CMK (cell line): ENCODE data around the gene KIF3C.
"Not testable (repeated sequence)": the region's sequence is repeated elsewhere in the genome, so short reads cannot be mapped to it uniquely, and the experiment has no call there.

Experiments
- DNase-seq: peaks from one replicate; pipeline ENCODE4 v3.0.0-alpha.2; 2010; ENCODE audit warnings: low read depth

KIF3C gene

DNA sequence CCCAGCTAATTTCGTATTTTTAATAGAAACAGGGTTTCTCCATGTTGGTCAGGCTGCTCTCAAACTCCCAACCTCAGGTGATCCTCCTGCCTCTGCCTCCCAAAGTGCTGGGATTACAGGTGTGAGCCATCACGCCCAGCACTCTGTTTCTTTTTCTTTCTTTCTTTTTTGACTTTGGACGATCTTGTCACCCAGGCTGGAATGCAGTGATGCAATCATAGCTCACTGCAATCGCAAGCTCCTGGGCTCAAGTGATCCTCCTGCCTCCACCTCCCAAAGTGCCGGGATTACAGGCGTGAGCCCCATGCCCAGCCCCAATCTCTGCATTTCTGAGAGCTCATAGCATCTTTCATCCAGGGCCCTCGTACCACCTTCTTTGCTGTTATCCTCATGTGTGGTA lies 17.1 kb upstream of the KIF3C start:
- DNase-seq: not testable (repeated sequence)

DNA sequence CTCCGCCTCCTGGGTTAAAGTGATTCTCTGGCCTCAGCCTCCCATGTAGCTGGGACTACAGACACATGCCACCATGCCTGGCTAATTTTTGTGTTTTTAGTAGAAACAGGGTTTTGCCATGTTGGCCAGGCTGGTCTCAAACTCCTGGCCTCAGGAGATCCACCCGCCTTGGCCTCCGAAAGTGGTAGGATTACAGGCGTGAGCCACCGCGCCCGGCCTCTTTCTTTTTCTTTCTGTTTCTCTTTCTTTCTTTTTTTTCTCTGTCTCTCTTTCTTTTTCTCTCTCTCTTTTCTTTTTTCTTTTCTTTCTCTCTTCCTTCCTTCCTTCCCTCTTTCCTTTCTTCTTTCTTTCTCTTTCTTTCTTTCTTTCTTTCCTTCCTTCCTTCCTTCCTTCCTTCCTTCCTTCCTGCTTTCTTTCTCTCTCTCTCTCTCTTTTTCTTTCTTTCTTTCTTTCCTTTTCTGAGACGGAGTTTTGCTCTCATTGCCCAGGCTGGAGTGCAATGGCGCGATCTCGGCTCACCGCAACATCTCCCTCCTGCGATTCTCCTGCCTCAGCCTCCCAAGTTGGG lies 16.6 kb upstream of the KIF3C start:
- not testable (repeated sequence) for DNase-seq

DNA sequence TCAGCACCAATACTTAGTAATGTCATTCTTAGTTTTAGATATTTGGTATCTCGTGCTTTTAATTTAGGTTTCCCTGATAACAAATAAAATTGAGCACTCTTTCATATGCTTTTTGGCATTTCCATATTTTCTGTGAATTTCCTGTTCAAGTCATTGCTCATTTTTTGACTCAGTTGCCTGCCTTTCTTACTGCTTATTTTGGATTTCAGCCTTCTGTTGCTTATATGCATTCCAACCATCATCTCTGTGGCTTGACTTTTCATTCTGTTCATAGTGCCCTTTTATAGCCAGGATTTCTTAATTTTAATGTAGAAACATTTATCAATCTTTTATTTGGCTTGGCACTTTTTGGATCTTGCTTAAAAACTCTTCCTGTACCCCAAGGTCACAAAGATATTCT lies 14.5 kb upstream of the KIF3C start:
- no peak for DNase-seq

DNA sequence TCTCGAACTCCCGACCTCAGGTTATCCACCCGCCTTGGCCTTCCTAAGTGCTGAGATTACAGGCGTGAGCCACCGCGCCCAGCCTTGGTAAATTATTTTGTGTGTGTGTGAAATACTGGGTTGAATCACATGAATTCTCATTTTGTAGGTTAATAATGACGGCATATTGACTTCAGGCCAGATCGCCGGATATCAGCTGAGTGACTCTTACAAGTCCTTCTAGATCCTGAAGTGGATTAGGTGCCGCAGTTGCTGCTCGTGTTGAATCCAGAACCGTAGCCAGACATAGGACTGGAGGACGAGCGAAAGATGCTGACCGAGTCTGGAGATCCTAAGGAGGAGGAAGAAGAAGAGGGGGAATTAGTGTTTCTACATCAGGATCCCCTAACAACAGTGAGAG lies 12.2 kb upstream of the KIF3C start:
- DNase-seq: no peak

DNA sequence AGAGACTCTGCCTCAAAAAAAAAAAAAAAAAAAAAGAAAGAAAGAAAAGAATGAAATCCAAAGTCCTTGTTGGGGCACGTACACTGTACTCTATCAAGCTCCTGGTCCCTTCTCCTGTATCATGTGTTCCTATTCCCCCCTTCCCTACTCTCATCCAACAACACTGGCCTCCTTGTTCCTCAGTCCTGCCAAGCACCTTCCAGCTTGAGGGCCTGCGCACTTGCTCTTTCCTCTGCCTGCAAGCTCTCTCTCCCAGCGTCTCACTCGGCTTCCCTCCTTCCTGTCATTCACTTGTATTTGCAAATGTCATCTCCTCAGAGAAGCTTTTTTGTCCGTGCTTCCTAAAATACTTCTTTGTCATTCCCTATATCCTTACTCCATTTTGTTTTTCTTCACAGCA lies 10.8 kb upstream of the KIF3C start:
- no peak for DNase-seq

DNA sequence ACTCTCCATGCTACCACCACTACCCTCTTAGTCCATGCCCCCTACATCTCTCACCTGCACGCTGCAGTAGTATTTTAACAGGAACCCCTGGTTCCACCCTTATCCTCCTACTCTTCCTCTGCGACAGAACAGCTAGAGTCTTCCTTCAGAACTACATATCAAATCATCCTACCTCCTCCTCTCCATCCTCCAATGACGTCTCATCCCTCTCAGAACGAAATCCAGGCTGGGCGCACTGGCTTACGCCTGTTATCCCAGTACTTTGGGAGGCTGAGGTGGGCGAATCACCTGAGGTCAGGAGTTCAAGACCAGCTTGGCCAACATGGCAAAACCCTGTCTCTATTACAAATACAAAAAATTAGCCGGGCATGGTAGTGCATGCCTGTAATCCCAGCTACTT lies 10.3 kb upstream of the KIF3C start:
- no peak for DNase-seq

DNA sequence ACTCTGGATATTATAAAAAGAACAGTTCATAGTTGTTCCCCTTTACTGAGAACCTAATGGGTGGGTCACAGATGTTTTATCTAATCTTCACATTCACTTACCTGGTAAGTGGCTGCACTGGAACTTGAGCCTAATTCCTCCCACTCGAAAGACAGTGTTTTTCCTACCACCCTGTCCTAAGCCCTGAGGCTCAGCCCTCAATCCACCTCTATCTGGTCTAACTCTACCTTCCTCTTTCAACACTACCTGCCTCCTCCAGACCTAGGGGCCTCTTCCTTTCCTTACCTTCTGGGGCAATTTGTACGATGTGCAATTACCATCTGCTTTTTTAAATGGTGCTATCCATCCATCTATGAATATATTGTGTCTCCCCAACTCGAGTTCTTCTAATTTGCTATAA lies 9.7 kb upstream of the KIF3C start:
- no peak for DNase-seq

DNA sequence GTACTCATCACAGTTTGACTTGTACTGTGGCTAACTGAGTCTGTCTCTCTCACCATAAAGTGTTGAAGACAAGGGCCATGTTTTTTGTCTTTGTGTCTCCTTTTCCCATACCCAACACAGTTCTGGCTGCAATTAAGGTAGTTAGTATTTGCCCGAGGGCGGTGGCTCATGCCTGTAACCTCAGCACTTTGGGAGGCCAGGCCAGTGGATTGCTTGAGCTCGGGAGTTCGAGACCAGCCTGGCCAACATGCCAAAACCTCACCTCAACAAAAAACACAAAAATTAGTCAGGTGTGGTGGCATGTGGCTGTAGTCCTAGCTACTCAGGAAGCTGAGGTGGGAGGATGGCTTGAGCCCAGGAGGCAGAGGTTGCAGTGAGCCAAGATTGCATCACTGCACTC lies 6.9 kb upstream of the KIF3C start:
- DNase-seq: no peak

DNA sequence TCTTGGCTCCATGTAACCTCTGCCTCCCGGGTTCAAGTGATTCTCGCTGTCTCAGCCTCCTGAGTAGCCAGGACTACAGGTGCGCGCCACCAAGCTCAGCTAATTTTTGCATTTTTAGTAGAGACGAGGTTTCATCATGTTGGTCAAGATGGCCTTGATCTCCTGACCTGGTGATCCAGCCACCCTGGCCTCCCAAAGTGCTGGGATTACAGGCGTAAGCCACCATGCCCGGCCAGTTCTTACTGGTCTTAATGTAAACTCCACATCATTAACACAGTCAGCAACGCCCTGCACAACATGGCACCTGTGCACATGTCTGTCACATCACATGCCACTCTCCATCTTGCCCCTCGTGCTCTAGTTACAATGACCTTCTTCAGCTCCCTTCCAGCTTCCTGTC lies 5.8 kb upstream of the KIF3C start:
- DNase-seq: no peak

DNA sequence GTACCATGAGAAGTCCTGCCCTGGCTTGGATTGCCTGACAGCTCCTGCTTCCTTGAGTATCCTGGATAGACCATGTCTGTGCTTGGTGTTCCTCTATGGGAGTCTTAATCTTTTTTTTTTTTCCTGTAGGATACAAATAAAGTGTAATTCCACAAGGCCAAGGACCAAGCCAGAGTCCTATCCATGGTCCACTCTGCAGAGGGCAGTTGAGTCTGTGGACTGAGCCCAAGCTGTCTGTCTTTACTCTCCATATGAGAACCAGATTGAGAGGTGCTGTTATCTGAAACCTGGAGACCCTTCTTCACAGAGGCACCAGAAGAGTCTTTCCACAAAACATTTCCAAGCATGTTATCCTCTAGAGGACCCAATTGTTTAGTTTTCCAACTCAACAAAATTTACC lies 1.4 kb upstream of the KIF3C start:
- DNase-seq: no peak

DNA sequence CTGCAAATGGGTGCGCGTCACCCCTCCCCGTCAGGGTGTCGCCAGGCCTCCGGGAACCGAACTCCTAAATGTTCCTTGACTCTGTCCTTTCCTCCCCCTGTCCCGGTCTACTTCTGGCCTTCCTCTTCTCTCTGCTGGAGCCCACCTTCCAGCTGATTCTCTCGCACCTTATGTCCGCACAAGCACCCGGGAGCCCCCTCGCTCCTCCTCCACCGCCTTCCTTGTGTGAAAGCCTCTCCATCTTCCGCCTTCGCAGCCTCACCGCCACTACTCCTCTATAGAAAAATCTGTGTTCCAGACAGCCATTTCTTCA lies 627 bp upstream of the KIF3C start:
- DNase-seq: no peak

DNA sequence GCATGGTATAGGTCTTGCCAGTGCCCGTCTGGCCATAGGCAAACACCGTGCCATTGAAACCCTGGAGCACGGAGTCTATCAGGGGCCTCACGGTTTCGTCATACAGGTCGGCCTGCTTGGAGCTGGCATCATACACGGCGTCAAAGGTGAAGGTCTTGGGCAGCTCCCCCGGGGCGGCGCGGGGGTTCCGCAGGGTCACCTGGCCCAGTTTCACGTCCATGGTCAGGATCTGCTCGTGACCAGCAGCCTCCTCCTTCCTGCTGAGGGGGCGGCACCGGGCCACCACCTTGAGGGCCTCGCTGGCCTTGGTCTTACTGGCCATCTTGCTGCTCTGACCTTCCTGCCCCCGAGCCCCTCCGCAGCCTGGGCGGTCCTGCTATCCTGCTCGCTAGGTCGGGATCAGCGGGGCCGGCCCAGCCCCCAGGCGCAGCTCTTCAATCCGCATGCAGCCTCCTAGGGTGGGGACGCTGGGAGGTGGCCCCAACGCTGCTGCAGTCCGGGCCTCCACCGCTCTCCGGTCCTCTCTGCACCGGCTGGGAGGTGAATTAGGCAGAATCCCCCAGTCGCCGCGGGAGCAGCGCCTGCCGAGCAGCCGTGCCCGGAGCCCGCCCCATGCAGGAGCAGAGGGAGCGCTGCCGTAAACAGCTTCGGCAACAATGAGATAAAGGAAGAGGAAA lies 563 bp downstream of the KIF3C start:
- DNase-seq: no peak

DNA sequence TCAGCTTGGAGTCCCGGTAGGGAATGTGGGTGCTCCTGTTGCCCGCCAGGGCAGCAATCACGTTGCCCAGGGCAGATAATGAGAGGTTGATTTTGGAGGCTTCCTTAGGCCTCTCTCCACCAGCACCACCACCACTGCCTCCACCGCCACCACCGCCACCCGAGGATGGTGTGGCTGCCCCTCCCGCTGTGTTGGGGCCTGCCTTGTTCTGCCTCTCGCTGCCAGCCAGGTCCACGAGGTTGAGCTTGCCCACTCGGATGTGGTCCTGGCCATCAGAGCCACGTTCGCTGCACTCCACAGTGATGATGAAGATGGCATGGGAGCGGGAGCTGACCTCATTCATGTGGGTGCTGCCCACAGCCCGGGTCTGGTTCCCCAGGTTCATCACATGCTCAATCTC lies 1.3 kb downstream of the KIF3C start:
- DNase-seq: no peak

DNA sequence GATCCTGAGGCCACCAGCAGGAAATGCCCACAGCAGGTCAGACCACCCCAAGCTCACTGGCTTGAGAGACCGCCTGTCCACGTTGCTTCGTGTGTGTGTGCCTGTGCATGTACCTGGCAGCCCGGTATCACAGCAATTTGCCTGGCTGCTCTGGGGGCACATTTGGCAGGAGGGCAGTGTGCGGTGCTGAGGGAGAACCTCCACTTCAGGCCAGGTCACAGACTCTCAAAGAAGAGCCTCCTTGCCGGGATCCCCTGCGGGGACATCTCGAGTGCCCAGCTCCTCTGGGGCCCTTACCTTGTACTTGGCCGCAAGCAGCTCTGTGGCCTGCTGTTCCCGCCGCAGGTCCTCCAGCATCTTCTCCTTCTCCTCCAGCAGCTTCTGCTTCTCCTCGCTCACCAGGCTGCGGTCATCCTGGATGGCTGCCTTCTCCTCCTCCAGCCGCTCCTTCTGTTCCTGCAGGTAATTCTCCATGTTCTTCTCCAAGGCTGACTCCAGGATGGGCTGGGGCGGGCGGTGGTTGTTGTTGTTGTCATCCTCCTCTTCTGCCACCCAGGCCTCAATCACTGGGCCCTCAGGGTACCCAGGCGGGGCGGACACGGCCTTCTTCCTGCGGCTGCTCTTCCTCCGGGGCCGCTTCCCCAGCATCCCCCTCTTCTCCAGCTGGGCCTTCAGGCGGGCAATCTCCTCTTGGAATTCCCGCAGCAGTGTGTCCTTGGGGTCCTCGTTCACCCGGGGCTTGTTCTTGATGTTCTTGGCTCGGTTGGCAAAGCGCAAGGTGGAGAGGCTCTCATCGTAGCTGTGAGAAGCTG lies 2.0 kb downstream of the KIF3C start:
- no peak for DNase-seq

DNA sequence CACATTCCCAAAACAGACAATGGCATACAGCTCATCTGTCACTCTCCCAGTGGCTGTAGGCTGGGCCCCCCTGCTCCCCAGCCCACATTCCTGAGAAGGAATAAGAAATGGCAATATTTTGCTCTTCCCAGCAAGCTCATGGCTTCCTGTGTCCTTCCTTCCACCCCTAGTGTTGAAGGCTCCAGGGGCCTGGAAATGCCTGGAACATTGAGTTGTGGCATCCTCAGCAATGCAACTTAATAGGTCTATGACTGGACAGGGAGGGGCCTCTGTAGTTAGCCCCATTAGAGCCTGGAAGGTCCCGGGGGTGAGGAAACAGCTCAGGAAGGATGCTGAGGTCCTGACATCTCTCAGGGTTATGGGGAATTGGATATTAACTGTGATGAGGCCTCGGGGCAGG lies 3.3 kb downstream of the KIF3C start:
- DNase-seq: no peak

DNA sequence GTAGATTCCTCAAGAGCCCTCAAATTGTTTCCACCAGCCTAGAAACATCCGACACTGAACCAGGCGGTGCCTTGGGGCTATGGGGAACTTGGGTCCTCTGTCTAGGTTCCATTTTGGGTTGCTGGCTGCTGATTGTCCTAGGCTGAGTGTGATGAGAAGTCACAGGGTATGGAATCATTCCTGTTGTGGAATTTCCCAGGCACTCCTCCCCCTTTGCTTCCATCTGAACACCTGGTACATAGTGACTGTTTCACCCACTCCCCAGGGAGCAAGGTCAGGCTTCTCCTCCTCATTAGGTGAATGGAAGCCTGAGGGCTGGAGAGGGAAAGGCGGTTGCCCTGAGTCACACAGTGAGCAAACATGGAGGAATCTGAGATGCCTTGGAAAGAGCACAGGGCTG lies 4.5 kb downstream of the KIF3C start:
- no peak for DNase-seq

DNA sequence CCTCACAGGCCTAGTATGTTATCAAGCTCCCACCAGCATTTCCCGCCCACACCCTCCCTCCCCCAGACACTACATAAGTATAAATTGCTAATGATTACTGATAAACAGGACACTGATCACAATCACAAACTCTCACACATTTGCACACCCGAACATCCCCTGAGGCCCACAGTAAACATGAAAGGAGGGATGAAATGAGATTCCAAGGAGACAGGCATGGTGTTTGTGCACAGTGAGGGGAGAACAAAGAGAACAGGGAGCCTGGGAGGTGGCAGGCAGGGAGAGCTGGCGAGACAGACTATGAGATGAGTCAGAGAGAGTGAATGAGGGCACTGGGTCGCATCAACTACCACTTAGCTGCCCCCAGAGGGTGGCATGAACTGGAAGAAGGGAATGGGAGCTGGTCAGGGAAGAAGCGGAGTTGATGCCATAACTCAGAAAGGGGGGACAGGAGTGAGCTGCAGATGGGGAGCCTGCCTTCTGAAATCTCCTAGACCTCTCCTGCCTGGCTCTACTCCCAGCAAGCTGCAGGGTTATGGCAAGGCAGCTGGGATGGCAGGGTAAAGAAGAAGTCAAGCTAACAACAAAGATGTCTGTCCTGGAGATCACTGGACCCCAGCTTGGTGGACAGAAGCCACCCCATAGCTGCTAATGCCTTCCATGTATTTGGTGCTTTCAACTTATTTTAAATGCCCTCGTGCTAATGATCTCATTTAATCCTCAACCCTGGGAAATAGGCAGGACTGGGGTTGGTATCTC lies 5.1 kb downstream of the KIF3C start:
- no peak for DNase-seq

DNA sequence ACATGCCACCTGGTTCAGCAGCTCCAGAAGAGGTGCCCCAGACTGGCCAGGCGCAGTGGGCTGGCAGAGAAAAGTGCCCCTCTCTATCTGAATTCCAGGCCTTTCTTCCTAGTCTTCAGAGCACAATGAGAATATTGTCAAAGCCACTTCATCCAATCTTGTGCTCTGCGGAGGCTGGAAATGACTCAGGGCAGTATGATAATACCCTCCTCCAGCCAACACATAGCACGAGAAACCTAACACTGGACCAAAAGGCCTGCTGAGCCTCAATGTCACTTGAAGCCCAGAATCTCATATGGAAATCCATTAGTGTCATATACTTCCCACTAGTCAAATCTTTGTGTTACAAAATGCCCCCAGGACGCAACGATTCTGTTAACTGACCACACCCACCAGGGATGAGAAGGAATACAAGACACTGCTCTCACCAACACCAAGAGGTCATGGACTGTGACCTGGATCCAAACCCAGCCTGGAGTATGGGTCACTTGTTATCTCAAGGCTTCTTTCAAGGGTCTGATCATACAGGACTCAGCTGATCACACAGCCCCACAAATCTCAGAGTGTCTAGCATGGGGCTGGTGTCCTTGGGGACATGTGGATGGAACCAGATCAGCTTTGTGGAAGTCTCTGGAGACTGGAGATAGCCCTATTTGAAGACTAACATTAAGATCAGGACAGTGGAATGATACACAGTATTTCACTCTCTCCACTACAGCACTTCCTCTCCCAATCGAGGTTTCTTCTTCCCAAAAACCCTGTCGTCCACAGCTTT lies 10.1 kb downstream of the KIF3C start:
- DNase-seq: no peak

DNA sequence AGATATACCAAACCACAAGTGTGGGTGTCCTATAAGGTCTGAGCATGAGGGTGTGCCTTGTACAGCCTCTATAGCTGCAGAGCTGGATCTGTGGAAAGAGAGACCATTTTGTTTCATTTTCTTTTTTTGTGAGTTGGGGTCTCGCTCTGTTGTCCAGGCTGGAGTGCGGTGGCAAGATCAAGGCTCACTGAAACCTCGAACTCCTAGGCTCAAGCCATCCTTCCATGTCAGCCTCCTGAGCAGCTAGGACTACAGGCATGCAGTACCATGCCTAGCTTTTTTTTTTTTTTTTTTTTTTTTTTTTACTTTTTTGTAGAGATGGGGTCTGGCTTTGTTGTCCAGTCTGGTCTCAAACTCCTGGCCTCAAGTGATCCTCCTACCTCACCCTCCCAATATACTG lies 10.7 kb downstream of the KIF3C start:
- no peak for DNase-seq

DNA sequence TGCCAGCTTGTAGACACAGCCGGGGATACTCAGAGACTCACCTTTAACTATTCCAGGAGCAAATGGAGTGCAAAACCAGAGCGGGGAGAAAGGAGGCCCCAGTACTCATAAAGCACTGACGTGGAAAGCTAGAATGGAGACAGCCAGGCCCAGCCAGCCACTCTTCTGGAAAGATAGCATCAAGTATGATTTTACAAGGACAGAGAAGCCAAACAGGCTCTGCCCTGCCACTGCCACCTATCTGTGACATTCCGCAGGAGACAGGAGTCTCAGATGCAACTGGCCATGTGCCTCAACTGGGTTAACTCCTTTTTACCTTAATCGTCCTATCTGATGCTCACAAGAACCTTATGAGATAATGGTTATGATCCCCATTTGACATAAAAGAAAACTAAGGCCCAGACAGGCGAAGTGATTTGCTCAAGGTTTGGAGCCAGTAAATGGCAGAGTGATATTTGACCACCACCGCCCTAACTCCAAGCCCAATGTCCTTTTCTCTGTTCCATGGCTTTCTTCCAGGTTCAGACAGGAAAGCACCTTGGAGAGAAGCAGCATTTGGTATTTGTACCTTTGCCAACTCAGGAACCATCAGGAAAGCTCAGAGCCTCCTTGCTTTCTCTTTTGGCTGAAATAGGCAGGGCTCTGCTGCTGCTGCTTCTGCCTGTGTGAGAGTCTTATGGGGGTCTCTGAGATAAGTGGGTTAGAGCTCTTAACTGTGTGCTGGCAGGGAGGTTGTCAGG lies 15.6 kb downstream of the KIF3C start:
- DNase-seq: no peak

DNA sequence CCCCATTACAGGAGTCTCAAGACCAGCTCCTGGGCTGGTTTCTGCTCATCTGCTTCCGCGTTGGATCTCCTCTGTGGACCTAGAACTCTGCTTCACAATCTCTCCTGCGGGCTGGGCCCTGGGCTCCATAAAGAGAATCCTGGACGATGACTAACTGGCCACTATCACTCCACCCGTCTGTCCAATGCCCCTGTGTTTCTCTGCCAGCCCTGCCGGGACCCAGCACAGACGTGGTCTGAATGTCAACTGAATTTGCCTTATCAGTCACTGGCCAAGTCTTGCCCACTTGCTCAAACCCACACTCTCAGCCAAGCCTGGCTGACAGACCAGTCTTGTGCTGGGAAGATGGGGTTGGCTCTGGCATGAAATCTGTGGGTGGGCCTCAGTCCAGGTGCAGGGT lies 17.4 kb downstream of the KIF3C start:
- no peak for DNase-seq

DNA sequence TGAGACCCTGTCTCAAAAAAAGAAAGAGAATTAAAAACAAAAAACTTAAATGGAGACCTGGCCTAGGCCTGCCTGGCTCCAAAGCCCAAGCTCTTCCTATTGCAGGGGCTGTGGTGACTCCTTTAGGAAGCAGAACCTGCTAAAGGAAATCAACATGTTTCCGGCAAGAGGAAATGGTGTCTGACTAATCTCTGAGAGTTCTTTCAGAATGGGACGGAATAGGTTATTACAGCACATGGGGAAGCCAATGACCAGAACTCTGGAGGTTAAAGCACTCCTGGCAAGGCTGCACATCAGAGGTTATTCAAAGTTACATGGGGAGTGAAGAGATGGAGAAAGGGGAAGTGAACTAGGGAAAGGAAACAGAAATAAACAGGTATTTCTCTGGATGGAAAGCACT lies 21.4 kb downstream of the KIF3C start:
- DNase-seq: no peak
